Ovary (tissue), 9 donors: ENCODE results near the gene OPRD1. TPM values are rescaled to one million over a fixed set of nuclear protein-coding genes. Genes with fewer than 3 reads are reported as not detected.

Experiments
- DNase-seq, 5 donors: peaks; one replicate each; pipeline ENCODE4 v3.0.0-alpha.2; 2019 to 2020
- H3K27ac ChIP-seq, 2 donors: fragments of 200-600 bp; one replicate each; pipeline versions ENCODE4 v1.5.1 to v1.8.0; 2019 to 2022
- H3K27me3 ChIP-seq: fragments of 200-600 bp; one replicate; pipeline ENCODE4 v1.8.0; 2022
- H3K36me3 ChIP-seq: fragments of 200-600 bp; sonication (generic); one replicate; pipeline ENCODE4 v1.5.1; 2019
- H3K4me1 ChIP-seq: one replicate; pipeline ENCODE4 v1.8.1; 2013; ENCODE audit warnings: mild to moderate bottlenecking, moderate library complexity; ENCODE audit not compliant: insufficient read depth
- H3K4me3 ChIP-seq: fragments of 200-600 bp; sonication (generic); one replicate; pipeline ENCODE4 v1.5.1; 2017
- H3K9me3 ChIP-seq, 2 donors: fragments of 200-600 bp in 1 of 2; sonication (generic) in 1 of 2; one replicate each; pipeline versions ENCODE4 v1.5.1 to v1.8.1; 2013 to 2019; ENCODE audit warnings: mild to moderate bottlenecking in 1 of 2, moderate library complexity in 1 of 2
- CTCF ChIP-seq, 3 donors: fragments of 450-650 bp in 2 of 3; fragments of 200-600 bp in 1 of 3; IDR thresholded peaks; one replicate each; pipeline versions ENCODE4 v1.5.1 to v1.8.0; 2016 to 2022; ENCODE audit warnings: antibody characterized with exemption in 3 of 3, mild to moderate bottlenecking in 1 of 3
- EP300 ChIP-seq: sonication (generic); formaldehyde crosslinking; IDR thresholded peaks from one replicate; pipeline ENCODE4 v1.6.1; 2017; ENCODE audit warnings: antibody characterized with exemption
- POLR2A ChIP-seq: fragments of 450-650 bp; IDR thresholded peaks from one replicate; pipeline ENCODE4 v1.6.1; 2017; ENCODE audit warnings: antibody characterized with exemption, mild to moderate bottlenecking, moderate library complexity
- WGBS, 3 donors: extraction: QIAGEN DNeasy Blood & Tissue Kit in 1 of 3; methylation state at CpG; one replicate each; pipeline versions ENCODE4 v1.1.5 to v1.1.7; 2013 to 2017; 5-methylcytosine and 5-hydroxymethylcytosine counted together
- intact Hi-C, 4 donors: fragments of 100-400 bp; cut with DNase I; formaldehyde crosslinking; loops; one replicate each; pipeline versions ENCODE4 v1.11.0 to v1.15.1; 2022 to 2023
- polyA plus RNA-seq, 2 donors: library from polyadenylated mRNA; stranded (reverse); fragments of 200-250 nt in 1 of 2; fragments of 350-450 nt in 1 of 2; fragmentation: Illumina TruSeq in 1 of 2; extraction: RNeasy Lipid Tissue Mini Kit (QIAGEN cat#74804) in 1 of 2; gene quantifications; one replicate each; pipeline ENCODE4 v1.2.3, GENCODE V29; 2013 to 2014
- total RNA-seq, 7 donors: library from RNA; depleted of rRNA in 2 of 7; stranded (reverse); fragments of >200 nt in 2 of 7; fragmentation: NEBNext Ultra II Directional in 3 of 7; extraction: Animal tissue kit (Norgen Biotek cat#: 25700) in 3 of 7; gene quantifications; one replicate each; pipeline versions ENCODE4 v1.1.0 to v1.2.4, GENCODE V29; 2016 to 2023
- donor health status: DM: no; HTN: no; CAD: no; lungs with moderate emphysema.
- donor health status: DM: no; HTN: no; CAD: no.
- donor health status: Bipolar disorder and iron deficiency.
- donor health status: DM: yes; HTN: yes; CAD: no.
- donor health status: DM: no; HTN: no; CAD: no.
- donor health status: DM: yes; HTN: yes; CAD: no.

OPRD1 gene
- total and polyA plus RNA-seq, 9 donors = 0.02 TPM; not detected in 8

- TF ChIP-seq EP300 = no peak
- no peak for TF ChIP-seq CTCF (IDR thresholded peaks at IDR 0.05)
- TF ChIP-seq POLR2A = no peak
- H3K27ac ChIP-seq = no peak overlapping the region
- peaks cover 5% of the 10 kb centered on the region for H3K4me1 ChIP-seq
- H3K36me3 ChIP-seq = no peaks in the 10 kb centered on the region
- intact Hi-C loops = loop anchor here in 1 of 4 donors (5.0 kb wide), 1 partner anchor 141 kb away; no protein-coding TSS in a partner anchor
- no peak overlapping the region for H3K4me3 ChIP-seq
- 78 to 100% (median 79%) methylated on average over 2 of the region's 2 CpGs for WGBS, 3 donors
- H3K9me3 ChIP-seq = no peaks in the 10 kb centered on the region
- DNase-seq = no peak
- no peaks in the 10 kb centered on the region for H3K27me3 ChIP-seq
Observed at GRCh38 chr1:28890836-28891235, 78.9 kb downstream of the OPRD1 start.

GRCh38 chr1:28891256-28891655, 79.3 kb downstream of the OPRD1 start:
- no peak for TF ChIP-seq POLR2A
- TF ChIP-seq CTCF (IDR thresholded peaks at IDR 0.05) = no peak
- TF ChIP-seq EP300 = no peak
- Histone ChIP-seq H3K27me3 (no peaks in the 10 kb centered on the region), H3K4me3 (no peak overlapping the region), H3K9me3 (no peaks in the 10 kb centered on the region), H3K4me1 (peaks cover 5% of the 10 kb centered on the region), H3K27ac (no peak overlapping the region), H3K36me3 (no peaks in the 10 kb centered on the region)
- no peak for DNase-seq
- 76 to 87% (median 86%) methylated on average over 2 of the region's 2 CpGs for WGBS, 3 donors
- intact Hi-C loops = loop anchor here in 1 of 4 donors (5.0 kb wide), 1 partner anchor 141 kb away; no protein-coding TSS in a partner anchor

- intact Hi-C loops = loop anchor here in 1 of 4 donors (5.0 kb wide), 1 partner anchor 139 kb away; no protein-coding TSS in a partner anchor
- TF ChIP-seq CTCF (IDR thresholded peaks at IDR 0.05) (no peak), EP300 (no peak), POLR2A (no peak)
- 78 to 90% (median 82%) methylated on average over 8 of the region's 8 CpGs for WGBS, 3 donors
- Histone ChIP-seq H3K27me3 (no peaks in the 10 kb centered on the region), H3K9me3 (no peaks in the 10 kb centered on the region), H3K4me1 (peaks cover 2% of the 10 kb centered on the region), H3K36me3 (no peaks in the 10 kb centered on the region), H3K27ac (no peak overlapping the region), H3K4me3 (no peak overlapping the region)
- no peak for DNase-seq
Observed at GRCh38 chr1:28893403-28894102, 81.6 kb downstream of the OPRD1 start.

GRCh38 chr1:28894785-28895184, 82.8 kb downstream of the OPRD1 start:
- intact Hi-C loops = loop anchor here in 1 of 4 donors (5.0 kb wide), 1 partner anchor 138 kb away; no protein-coding TSS in a partner anchor
- TF ChIP-seq CTCF (IDR thresholded peaks at IDR 0.05) (no peak), POLR2A (no peak), EP300 (no peak)
- no peak for DNase-seq
- 63 to 72% (median 70%) methylated on average over 2 of the region's 2 CpGs for WGBS, 3 donors
- peaks cover 9% of the 10 kb centered on the region for H3K4me1 ChIP-seq
- H3K4me3 ChIP-seq = no peak overlapping the region
- H3K27ac ChIP-seq = no peak overlapping the region
- no peaks in the 10 kb centered on the region for H3K36me3 ChIP-seq
- no peaks in the 10 kb centered on the region for H3K9me3 ChIP-seq
- H3K27me3 ChIP-seq = no peaks in the 10 kb centered on the region
